GM18873 (cell line): ENCODE results near the gene UGT2B10.

Experiments
- ATAC-seq: cut with Tn5 transposase; IDR thresholded peaks from one replicate; pipeline ENCODE4 v1.9.1; 2021; ENCODE audit warnings: mild to moderate bottlenecking, moderate library complexity, moderate number of reproducible peaks; ENCODE audit not compliant: unreplicated experiment, low FRiP score

The UGT2B10 gene

DNA sequence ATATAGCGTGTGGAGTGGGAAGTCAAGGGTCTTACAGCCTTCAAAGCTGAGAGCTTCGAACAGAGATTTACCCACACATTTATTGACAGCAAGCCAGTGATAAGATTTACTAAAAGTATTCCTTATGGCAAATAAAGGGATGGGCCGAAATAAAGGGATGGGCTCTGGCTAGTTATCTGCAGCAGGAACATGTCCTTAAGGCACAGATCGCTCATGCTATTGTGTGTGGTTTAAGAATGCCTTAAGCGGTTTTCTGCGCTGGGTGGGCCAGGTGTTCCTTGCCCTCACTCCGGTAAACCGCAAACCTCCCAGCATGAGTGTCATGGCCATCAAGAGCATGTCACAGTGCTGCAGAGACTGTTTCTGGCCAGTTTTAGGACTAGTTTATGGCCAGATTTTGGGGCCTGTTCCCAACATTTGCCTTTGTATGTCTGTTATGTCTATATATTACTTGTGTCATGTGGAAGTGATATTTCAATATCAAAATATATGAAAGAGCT, 53.5 kb downstream of the UGT2B10 start:
- ATAC-seq = no peak

GRCh38 chr4:68871809-68872642, 56.2 kb downstream of the UGT2B10 start:
- no peak for ATAC-seq

GRCh38 chr4:68872643-68873502, 57.1 kb downstream of the UGT2B10 start:
- ATAC-seq = no peak

GRCh38 chr4:68874507-68874906, 58.7 kb downstream of the UGT2B10 start:
- no peak for ATAC-seq

GRCh38 chr4:68877555-68877954, 61.8 kb downstream of the UGT2B10 start:
- ATAC-seq = no peak

DNA sequence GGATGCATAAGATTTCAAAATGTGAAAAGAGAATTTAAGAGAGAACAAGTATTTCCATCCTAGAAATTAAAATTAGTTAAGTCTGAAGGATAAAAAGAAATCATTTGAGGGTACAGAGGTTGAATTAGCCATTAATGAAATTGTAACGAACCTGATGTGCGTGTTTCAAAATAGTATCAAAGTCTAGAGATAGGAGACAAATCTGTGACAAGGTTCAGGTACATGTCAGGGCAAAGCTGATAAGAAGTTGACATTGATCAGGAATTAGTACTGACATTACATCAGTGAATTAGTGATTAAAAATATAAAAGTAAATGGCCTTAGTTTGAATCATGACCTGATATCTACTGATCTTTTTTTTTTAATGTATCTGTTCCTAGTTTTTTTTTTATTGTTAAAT, 62.3 kb downstream of the UGT2B10 start:
- no peak for ATAC-seq
